GM20431 (cell line): ENCODE data around the gene SH2D7.

ENCODE experiments used
- in situ Hi-C: fragments of 300-500 bp; cut with MseI, MboI; formaldehyde crosslinking; loops from one replicate; pipeline ENCODE4 v1.15.0; 2020; ENCODE audit warnings: low sequenced_read_pairs; ENCODE audit not compliant: unreplicated experiment

Gene SH2D7

GRCh38 chr15:78076231-78077052 is 15.9 kb upstream of the SH2D7 start:
- in situ Hi-C loops, result no loop called here

- in situ Hi-C loops, result no loop called here
These were observed 15.1 kb upstream of the SH2D7 start, which contains the start of gene TBC1D2B for GRCh38 chr15:78077053-78077870. TBC1D2B (minus strand) TSS chr15:78077711; CDS start chr15:78077652, 59 bp downstream.

- in situ Hi-C loops, result no loop called here
These were observed 14.5 kb upstream of the SH2D7 start for GRCh38 chr15:78077871-78078210.

- in situ Hi-C loops, result no loop called here
These were observed 12.9 kb upstream of the SH2D7 start for GRCh38 chr15:78079298-78080087.

GRCh38 chr15:78080088-78080460 is 12.3 kb upstream of the SH2D7 start:
- in situ Hi-C loops, result no loop called here

GRCh38 chr15:78082106-78082742 is 10.1 kb upstream of the SH2D7 start:
- in situ Hi-C loops, result no loop called here

- in situ Hi-C loops, result no loop called here
These were observed 9.6 kb upstream of the SH2D7 start for GRCh38 chr15:78082743-78083110.

GRCh38 chr15:78083186-78083585 is 9.2 kb upstream of the SH2D7 start:
- in situ Hi-C loops, result no loop called here

GRCh38 chr15:78083687-78084448 is 8.5 kb upstream of the SH2D7 start:
- in situ Hi-C loops, result no loop called here

GRCh38 chr15:78084449-78084750 is 8.0 kb upstream of the SH2D7 start:
- in situ Hi-C loops, result no loop called here

GRCh38 chr15:78085928-78086327 is 6.4 kb upstream of the SH2D7 start:
- in situ Hi-C loops, result no loop called here

- in situ Hi-C loops, result no loop called here
These were observed 4.2 kb upstream of the SH2D7 start for GRCh38 chr15:78087951-78088772.

- in situ Hi-C loops, result no loop called here
These were observed 3.6 kb upstream of the SH2D7 start for GRCh38 chr15:78088773-78089080.

GRCh38 chr15:78090422-78091063 is 1.8 kb upstream of the SH2D7 start:
- in situ Hi-C loops, result no loop called here

- in situ Hi-C loops, result no loop called here
These were observed 1.1 kb downstream of the SH2D7 start for GRCh38 chr15:78093242-78094020.

- in situ Hi-C loops, result no loop called here
These were observed 5.3 kb downstream of the SH2D7 start for GRCh38 chr15:78097667-78098066.

GRCh38 chr15:78098131-78098755 is 5.9 kb downstream of the SH2D7 start:
- in situ Hi-C loops, result no loop called here
